Sigmoid colon (tissue), 4 donors: ENCODE data around the gene CRABP2.

Experiments
- CTCF ChIP-seq, 4 experiments: fragments of 450-650 bp in 3 of 4; fragments of 200-600 bp in 1 of 4; IDR thresholded peaks; one replicate each; pipeline ENCODE4 v1.5.1; 2016 to 2019; ENCODE audit warnings: antibody characterized with exemption in 4 of 4, mild to moderate bottlenecking in 3 of 4, moderate library complexity in 2 of 4
- EP300 ChIP-seq, 4 donors: sonication (generic); formaldehyde crosslinking; IDR thresholded peaks; one replicate each; pipeline ENCODE4 v1.6.1; 2017; ENCODE audit warnings: antibody characterized with exemption in 4 of 4
- POLR2A ChIP-seq, 2 donors: fragments of 450-650 bp; IDR thresholded peaks; one replicate each; pipeline ENCODE4 v1.6.1; 2016; ENCODE audit warnings: antibody characterized with exemption in 2 of 2, mild to moderate bottlenecking in 2 of 2, moderate library complexity in 2 of 2
- POLR2AphosphoS5 ChIP-seq, 4 donors: sonication (generic); formaldehyde crosslinking; IDR thresholded peaks; one replicate each; pipeline ENCODE4 v1.6.1; 2017; ENCODE audit warnings: antibody characterized with exemption in 4 of 4

GRCh38 chr1:156654700-156655099 lies 50.7 kb downstream of the CRABP2 start:
- TF ChIP-seq CTCF (IDR thresholded peaks at IDR 0.05), result no peak
- TF ChIP-seq POLR2AphosphoS5 (IDR thresholded peaks at IDR 0.05), result no peak
- TF ChIP-seq EP300 (IDR thresholded peaks at IDR 0.05), result no peak
- TF ChIP-seq POLR2A (IDR thresholded peaks at IDR 0.05), result no peak
